ENCODE data around the gene COL6A2.

GRCh38 chr21:46151261-46151988, 53.5 kb downstream of the COL6A2 start:
- TF ChIP-seq CTCF (IDR thresholded peaks at IDR 0.05) (no peak), POLR2AphosphoS5 (IDR thresholded peaks at IDR 0.05) (no peak)

All from prostate gland (tissue), 2 donors.